Endothelial cell of umbilical vein (primary cell): ENCODE results near the gene UNC5B.

Source experiments
- EZH2 ChIP-seq: IDR thresholded peaks from 2 replicates; pipeline ENCODE4 v1.6.1; 2012; ENCODE audit warnings: borderline replicate concordance, low read depth, mild to moderate bottlenecking, moderate library complexity, low read length, inconsistent platforms; ENCODE audit not compliant: severe bottlenecking
- FOS ChIP-seq: IDR thresholded peaks from 2 replicates; pipeline ENCODE4 v1.6.1; 2011; ENCODE audit warnings: mild to moderate bottlenecking, low read length, moderate library complexity, borderline replicate concordance; ENCODE audit not compliant: insufficient read depth
- JUN ChIP-seq: IDR thresholded peaks from 2 replicates; pipeline ENCODE4 v1.6.1; 2011; ENCODE audit warnings: borderline replicate concordance, low read depth; ENCODE audit not compliant: insufficient read length, insufficient read depth
- MYC ChIP-seq: IDR thresholded peaks from one replicate; pipeline ENCODE4 v1.6.1; 2011; ENCODE audit warnings: mild to moderate bottlenecking, low read depth, low read length
- POLR2A ChIP-seq: IDR thresholded peaks from 2 replicates; pipeline ENCODE4 v1.6.1; 2012; ENCODE audit warnings: low read depth, mild to moderate bottlenecking, control low read depth, low read length
- POLR2AphosphoS5 ChIP-seq: IDR thresholded peaks from 2 replicates; pipeline ENCODE4 v1.6.1; 2012; ENCODE audit warnings: low read depth, mild to moderate bottlenecking, control low read depth, low read length, moderate library complexity; ENCODE audit not compliant: insufficient read depth
- TF ChIP-seq, protein P1 (sequence below), 2 donors: IDR thresholded peaks; 1 replicate in 1 of 2; 2 replicates in 1 of 2; pipeline ENCODE4 v1.5.1; 2011; ENCODE audit warnings: low read length in 2 of 2, mild to moderate bottlenecking in 2 of 2, moderate library complexity in 2 of 2, control low read depth in 1 of 2, inconsistent platforms in 1 of 2, low read depth in 1 of 2; ENCODE audit not compliant: insufficient read depth in 1 of 2; ENCODE audit errors: extremely low read depth in 1 of 2

DNA sequence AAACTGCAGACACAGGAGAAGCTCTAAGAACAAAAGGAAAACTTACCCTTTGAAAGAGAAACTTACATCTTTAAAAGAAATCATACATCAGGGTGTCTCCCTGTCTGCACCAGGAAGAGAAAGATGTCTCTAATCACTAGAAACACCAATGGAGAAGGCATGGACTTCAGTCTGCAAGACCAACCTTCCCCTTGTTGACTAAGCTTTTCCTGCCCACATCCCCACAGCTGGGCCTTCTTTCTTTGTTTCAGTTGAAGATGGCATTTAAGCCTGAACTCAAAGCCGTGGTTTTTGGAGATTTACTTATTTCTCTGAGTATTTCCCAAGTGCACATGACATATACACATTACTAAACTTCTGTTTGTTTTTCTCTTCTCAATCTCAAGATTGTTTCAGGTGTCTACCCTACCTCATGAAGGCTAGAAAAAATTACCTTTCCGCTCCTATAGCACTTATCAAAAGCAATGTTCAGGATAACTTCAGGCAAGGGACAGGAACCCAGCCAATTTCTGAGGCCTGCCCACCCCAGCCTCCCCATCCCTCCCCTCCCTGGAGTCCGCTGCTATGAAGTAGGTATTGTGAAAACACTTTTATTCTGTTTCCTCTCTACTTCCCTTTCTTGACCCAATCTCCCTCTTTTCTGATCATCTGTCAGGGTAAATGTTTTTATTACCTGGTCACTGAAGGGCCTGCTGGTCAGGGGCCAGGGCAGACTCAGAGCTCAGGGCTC, 103.9 kb downstream of the UNC5B start:
- TF ChIP-seq MYC: no peak
- TF ChIP-seq, protein P1, sequence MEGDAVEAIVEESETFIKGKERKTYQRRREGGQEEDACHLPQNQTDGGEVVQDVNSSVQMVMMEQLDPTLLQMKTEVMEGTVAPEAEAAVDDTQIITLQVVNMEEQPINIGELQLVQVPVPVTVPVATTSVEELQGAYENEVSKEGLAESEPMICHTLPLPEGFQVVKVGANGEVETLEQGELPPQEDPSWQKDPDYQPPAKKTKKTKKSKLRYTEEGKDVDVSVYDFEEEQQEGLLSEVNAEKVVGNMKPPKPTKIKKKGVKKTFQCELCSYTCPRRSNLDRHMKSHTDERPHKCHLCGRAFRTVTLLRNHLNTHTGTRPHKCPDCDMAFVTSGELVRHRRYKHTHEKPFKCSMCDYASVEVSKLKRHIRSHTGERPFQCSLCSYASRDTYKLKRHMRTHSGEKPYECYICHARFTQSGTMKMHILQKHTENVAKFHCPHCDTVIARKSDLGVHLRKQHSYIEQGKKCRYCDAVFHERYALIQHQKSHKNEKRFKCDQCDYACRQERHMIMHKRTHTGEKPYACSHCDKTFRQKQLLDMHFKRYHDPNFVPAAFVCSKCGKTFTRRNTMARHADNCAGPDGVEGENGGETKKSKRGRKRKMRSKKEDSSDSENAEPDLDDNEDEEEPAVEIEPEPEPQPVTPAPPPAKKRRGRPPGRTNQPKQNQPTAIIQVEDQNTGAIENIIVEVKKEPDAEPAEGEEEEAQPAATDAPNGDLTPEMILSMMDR (IDR thresholded peaks at IDR 0.05; ENCODE audit: extremely low read depth in 1 of 2, insufficient read depth in 1 of 2, low read depth in 1 of 2, low read length in 2 of 2): no peak
- TF ChIP-seq POLR2AphosphoS5: no peak
- TF ChIP-seq POLR2A: no peak
- TF ChIP-seq FOS: no peak
- TF ChIP-seq EZH2: no peak
- TF ChIP-seq JUN: no peak
